A673 (cell line): ENCODE results near the gene BTBD7.

Experiments
- CTCF ChIP-seq: fragments of 300-800, 200-600 bp; sonication (generic); conservative IDR thresholded peaks from 2 replicates; pipeline ENCODE4 v1.5.1; 2017; ENCODE audit warnings: low read depth, mild to moderate bottlenecking, antibody characterized with exemption, low read length, moderate library complexity, mixed read lengths
- EZH2 ChIP-seq: fragments of 200-600 bp; sonication (generic); IDR thresholded peaks from 2 replicates; pipeline ENCODE4 v1.6.1; 2017; ENCODE audit warnings: borderline replicate concordance, low read depth, mild to moderate bottlenecking, mixed read lengths, antibody characterized with exemption, low read length; ENCODE audit not compliant: poor library complexity, severe bottlenecking

- TF ChIP-seq EZH2 (no peak), CTCF (no peak)
Observed at GRCh38 chr14:93319494-93319893, 13.3 kb downstream of the BTBD7 start.
